Measurements from ENCODE around the gene SLC22A1.
"Not testable (repeated sequence)": the region's sequence is repeated elsewhere in the genome, so short reads cannot be mapped to it uniquely, and the experiment has no call there.

The SLC22A1 gene

GRCh38 chr6:160121558-160121957 lies at the start of gene SLC22A1:
Gene SLC22A1, plus strand, starts transcription at chr6:160121815. Its CDS starts 121 bp downstream, at chr6:160121936.
- DNase-seq: no peak

DNA sequence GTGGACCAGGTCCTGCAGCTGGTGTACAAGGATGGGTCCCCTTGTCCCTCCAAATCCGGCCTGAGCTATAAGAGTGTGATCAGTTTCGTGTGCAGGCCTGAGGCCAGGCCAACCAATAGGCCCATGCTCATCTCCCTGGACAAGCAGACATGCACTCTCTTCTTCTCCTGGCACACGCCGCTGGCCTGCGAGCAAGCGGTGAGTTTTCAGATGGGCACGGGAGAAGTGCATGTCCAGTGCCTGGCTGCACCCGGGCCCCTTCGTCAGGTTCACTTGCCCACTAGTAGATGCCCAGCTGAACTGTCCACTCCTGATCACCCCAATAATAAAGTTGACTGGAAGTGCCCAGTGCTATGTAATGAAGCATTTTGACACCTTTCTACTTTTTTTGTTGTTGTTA lies 48.3 kb upstream of the SLC22A1 start:
- DNase-seq: no peak

GRCh38 chr6:160076009-160076408 lies 45.6 kb upstream of the SLC22A1 start:
- DNase-seq: no peak

DNA sequence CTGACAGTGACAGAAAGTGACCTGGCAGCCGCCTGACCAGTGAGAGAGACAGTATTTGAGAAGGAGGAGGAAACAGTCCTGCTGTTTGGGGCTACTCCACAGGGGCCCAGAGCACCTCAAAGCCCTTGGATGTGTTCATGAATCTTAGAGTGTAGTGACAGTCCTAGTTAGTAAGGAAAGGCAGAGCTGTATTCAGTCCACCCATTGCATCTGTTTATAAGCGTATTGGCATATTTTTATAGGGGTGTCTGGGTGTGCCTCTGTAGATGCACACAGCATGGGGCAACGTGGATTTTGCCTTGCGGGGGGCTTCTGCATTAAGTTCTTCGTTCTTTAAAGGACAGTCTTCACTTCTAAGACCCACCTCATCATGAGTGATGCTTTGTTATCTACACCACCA lies 44.6 kb upstream of the SLC22A1 start:
- DNase-seq: no peak

DNA sequence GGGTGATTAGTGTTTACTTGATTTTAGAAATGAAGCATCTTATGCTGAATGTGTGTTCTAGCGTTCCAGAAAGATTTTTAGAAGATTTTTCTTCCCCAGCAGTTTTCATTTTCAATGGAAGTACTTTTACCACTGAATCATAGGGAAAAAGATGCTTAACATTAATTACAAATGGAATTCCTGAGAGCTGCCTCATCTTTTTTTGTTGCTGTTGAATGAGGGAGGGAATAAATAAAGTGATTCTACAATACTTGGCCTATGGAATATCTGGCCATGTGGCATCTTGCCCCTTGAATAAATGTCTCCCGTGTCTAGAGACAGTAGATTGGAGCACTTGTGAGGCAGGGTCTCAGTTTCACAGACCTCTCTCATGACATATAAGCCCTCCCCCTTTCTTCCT lies 44.1 kb upstream of the SLC22A1 start:
- no peak for DNase-seq

DNA sequence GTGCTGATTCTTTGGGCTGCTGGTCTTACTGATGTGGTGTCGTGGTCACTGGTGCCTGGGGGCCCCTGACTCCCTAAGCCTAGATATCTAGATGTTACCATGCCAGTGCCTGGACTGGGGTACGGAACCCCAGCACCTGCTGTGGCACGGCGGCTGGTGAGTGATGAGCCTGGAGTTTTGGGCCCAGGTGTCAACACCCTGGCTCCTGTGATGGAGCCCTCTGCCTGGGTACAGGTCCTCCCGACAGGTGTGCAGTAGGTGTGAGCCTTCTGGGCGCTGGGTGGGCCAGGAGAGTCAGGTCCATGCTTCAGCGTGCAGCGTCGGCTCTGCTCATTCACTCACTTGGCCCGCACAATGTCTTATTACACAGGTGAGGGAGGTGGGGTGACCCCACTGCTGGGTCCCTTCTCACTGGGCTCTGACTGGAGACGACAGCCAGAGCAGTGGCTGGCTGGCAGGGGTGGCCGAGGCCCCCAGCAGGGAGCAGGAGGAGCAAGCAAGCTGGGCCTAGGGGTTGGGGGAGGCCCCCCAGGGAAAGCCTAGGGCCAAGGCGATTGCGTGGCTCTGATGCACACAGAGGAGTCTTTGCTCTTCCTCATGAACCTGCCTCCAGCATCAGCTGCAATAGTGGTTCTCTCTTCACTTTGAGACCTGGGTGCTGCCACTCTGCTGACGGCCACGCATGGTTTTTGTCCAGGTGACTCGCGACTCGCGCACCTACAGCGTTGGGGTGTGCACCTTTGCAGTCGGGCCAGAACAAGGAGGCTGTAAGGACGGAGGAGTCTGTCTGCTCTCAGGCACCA lies 42.5 kb upstream of the SLC22A1 start:
- DNase-seq: no peak

- no peak for DNase-seq
These were observed 42.0 kb upstream of the SLC22A1 start for GRCh38 chr6:160079686-160080043.

DNA sequence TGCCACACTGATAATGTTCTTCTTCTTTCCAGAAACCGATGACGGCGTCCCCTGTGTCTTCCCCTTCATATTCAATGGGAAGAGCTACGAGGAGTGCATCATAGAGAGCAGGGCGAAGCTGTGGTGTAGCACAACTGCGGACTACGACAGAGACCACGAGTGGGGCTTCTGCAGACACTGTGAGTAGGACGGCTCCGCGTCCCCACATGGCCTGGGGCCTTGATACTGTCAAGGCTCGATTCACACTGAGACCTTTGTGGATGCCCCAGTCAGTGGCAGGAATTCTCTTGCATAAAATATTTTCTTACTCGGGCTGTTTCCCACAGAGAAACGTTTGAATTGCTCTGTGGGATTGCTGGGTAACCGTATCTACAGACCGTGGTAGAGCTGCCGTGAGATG lies 41.5 kb upstream of the SLC22A1 start:
- no peak for DNase-seq

- no peak for DNase-seq
These were observed 40.2 kb upstream of the SLC22A1 start for GRCh38 chr6:160081398-160081797.

DNA sequence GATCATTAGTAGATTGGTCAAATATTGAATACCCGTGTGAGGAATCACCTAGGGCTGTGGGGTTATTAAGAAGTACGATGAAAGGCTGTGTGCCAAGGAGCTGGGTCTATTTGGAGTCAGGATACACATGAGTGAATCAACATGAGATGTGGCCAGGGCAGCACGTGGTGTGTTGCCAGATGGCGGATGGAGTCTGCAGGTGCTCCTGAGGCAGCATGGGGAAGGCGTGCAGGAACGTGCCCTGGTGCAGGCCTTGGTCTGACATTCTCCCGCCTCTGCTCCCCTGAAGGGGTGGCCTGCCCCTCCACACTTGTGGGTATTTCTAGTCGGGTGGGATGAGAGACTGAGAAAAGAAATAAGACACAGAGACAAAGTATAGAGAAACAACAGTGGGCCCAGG lies 39.0 kb upstream of the SLC22A1 start:
- DNase-seq: no peak

DNA sequence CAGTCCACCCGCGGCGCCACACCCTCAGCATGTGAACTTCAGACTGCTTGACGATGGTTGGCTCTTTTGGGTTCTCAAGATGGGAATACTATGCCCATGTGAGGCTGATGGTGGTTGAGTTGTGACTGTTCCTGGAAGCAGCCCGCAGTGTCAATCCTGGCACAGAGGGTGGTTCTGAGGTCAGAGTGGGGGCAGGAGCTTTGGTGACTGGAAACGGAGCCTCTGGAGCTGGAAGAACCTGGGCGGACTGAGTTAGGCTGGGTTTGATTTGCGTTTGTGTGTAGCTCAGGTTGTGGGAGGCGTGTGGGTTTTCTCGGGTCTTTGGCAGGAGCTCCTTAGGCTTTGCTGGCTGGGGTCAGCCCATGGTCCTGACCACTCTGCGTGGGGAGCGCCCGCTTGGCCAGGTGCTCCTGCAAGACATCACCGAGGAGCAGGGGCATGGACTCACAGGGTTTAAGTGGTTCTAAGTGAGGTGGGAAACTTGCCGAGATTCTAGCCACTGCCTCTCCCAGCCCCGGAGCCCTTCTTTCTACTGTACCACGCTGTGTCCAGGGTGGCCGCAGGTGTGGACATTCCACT lies 37.3 kb upstream of the SLC22A1 start:
- DNase-seq: no peak

DNA sequence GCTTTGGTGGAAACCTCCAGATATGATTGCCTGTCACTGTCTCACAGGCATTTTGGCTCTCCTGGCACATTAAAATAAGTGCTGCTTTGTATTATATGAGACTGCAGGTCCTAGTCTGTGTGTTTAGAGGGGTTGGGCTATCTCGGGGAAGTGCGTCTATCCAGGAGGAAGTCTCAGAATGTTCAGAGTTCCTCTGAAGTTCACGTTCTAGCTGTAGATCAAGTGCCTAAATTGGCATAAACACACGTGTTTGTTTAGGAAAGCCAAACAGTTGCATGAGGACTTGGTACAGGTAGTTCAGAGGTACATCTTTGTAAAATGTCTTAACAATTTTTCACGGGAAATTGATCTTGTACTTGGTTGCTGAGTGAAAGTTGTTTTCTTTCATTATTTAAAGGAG lies 36.4 kb upstream of the SLC22A1 start:
- no peak for DNase-seq

GRCh38 chr6:160085713-160086505 lies 35.7 kb upstream of the SLC22A1 start:
- DNase-seq: no peak

DNA sequence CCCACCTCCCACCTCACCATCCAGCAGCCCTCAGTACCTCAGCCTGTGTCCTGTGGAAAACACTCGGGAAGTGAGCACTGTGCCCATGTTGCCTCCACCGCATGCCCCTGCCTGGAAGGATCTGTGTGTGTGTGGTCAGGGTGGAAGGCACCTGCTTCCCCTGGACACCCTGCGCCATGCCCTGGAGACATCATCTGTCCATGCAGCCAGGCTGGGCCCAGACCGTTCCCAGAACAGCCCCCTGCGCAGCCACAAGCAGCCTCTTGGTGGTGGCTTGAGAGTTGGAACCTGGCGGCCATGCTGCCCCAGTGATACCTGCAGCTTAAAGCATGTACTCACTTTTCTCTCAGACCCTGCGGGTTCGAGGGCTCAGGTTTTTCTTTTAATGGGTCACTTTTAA lies 34.9 kb upstream of the SLC22A1 start:
- DNase-seq: no peak

DNA sequence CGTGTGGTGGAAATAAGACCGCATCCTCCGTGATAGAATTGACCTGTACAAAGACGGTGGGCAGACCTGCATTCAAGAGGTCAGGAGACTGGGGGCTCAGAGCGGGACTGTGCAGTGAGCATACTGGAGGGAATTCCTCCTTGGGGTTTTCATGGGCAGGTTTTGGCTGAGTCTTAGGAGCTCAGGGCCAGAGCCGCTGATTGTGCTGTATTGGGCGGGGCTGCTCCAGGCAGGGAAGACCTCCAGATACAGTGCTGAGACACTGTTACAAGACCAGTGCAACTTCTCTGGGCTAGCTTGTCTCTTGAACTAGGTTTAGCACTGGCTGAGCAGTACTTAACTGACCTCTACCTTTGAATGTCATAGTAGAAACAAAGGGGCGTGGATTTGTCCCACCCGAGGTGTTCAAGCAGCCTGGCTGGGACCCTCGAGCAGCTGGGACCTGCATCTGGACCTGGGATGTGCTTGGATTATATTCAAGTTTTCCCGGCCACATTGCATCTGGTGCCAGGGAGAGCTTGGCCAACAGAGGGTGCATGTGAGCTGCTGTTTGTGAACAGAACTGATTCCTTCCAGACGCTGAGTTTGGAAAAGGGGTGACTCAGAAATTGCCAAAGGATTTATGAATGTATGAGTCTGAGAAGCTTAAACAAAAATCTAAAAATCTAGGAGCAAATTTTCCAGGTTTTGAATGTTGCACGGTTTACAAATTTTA lies 33.4 kb upstream of the SLC22A1 start:
- DNase-seq: no peak

- DNase-seq: no peak
These were observed 32.7 kb upstream of the SLC22A1 start for GRCh38 chr6:160088784-160089533.

- DNase-seq: no peak
These were observed 32.1 kb upstream of the SLC22A1 start for GRCh38 chr6:160089534-160089897.

GRCh38 chr6:160090442-160091239 lies 31.0 kb upstream of the SLC22A1 start:
- DNase-seq: not testable (repeated sequence)

GRCh38 chr6:160092176-160092575 lies 29.4 kb upstream of the SLC22A1 start:
- DNase-seq: not testable (repeated sequence)

GRCh38 chr6:160092602-160093001 lies 29.0 kb upstream of the SLC22A1 start:
- DNase-seq: no peak

GRCh38 chr6:160093061-160093460 lies 28.6 kb upstream of the SLC22A1 start:
- DNase-seq: no peak

DNA sequence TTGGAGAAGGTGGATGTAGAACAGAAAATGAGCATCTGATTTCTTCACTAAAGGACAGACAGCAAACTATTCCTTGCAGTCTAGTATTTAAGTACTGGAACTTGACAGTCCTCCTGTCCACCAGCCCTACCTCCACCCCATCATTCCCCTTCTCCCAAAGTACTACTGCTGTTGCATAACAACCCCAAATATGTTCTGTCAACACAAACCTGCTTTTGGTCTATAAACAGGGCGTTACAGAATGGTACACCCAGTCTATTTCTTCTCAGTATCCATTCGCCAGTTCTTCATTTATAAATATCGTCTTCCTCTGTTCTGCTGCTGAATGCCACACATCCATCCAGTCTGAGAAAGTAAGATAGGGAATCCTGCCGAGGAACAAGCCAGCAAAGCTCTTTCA lies 27.7 kb upstream of the SLC22A1 start:
- no peak for DNase-seq
